Type B pancreatic cell (in vitro differentiated cells): ENCODE data around the gene SLC2A4. TPM values are rescaled to one million over a fixed set of nuclear protein-coding genes. Genes with fewer than 3 reads are reported as not detected.
"Not testable (repeated sequence)": the region's sequence is repeated elsewhere in the genome, so short reads cannot be mapped to it uniquely, and the experiment has no call there.

Experiments used
- DNase-seq: peaks from one replicate; pipeline ENCODE4 v3.0.0; 2021; ENCODE audit warnings: mixed read lengths; ENCODE audit not compliant: unreplicated experiment; ENCODE audit errors: extremely low spot score
- H3K27ac Mint-ChIP-seq: 2 replicates; pipeline ENCODE4 v1.8.0; 2021; ENCODE audit warnings: mild to moderate bottlenecking, mixed read lengths
- H3K27me3 Mint-ChIP-seq: 2 replicates; pipeline ENCODE4 v1.8.0; 2021; ENCODE audit warnings: mixed read lengths
- H3K36me3 Mint-ChIP-seq: 2 replicates; pipeline ENCODE4 v1.8.0; 2021; ENCODE audit warnings: mixed read lengths
- H3K4me1 Mint-ChIP-seq: one replicate; pipeline ENCODE4 v1.8.0; 2021; ENCODE audit warnings: mixed read lengths; ENCODE audit not compliant: unreplicated experiment
- H3K4me3 Mint-ChIP-seq: 2 replicates; pipeline ENCODE4 v1.8.0; 2021; ENCODE audit warnings: mild to moderate bottlenecking, mixed read lengths
- H3K9me3 Mint-ChIP-seq: 2 replicates; pipeline ENCODE4 v1.8.0; 2021; ENCODE audit warnings: mixed read lengths
- CTCF ChIP-seq: fragments of 200-600 bp; sonication (generic); conservative IDR thresholded peaks from 2 replicates; pipeline ENCODE4 v1.5.0; 2021; ENCODE audit warnings: antibody characterized with exemption, mild to moderate bottlenecking
- total RNA-seq: library from RNA; stranded (reverse); gene quantifications from 2 replicates; pipeline ENCODE4 v1.2.1, GENCODE V29; 2021; ENCODE audit warnings: low replicate concordance

The SLC2A4 gene
- total RNA-seq, 1 donor from 2014 or later, result 4.0 TPM

- peak within 1 kb of the TSS; percentile 96 for H3K27ac Mint-ChIP-seq
- no peak for DNase-seq
- no peaks in the 10 kb centered on the region for H3K27me3 Mint-ChIP-seq
- H3K36me3 Mint-ChIP-seq, result no peaks in the 10 kb centered on the region
- peak within 1 kb of the TSS; percentile 93 for H3K4me3 Mint-ChIP-seq
- H3K4me1 Mint-ChIP-seq, result peaks cover 22% of the 10 kb centered on the region
- TF ChIP-seq CTCF, result no peak
- H3K9me3 Mint-ChIP-seq, result no peaks in the 10 kb centered on the region
Observed at GRCh38 chr17:7328840-7329373, 47.4 kb downstream of the SLC2A4 start, which contains the start of gene NEURL4. Gene NEURL4 (minus strand): TSS chr17:7329335. CDS start chr17:7329312, 23 bp downstream.

DNA sequence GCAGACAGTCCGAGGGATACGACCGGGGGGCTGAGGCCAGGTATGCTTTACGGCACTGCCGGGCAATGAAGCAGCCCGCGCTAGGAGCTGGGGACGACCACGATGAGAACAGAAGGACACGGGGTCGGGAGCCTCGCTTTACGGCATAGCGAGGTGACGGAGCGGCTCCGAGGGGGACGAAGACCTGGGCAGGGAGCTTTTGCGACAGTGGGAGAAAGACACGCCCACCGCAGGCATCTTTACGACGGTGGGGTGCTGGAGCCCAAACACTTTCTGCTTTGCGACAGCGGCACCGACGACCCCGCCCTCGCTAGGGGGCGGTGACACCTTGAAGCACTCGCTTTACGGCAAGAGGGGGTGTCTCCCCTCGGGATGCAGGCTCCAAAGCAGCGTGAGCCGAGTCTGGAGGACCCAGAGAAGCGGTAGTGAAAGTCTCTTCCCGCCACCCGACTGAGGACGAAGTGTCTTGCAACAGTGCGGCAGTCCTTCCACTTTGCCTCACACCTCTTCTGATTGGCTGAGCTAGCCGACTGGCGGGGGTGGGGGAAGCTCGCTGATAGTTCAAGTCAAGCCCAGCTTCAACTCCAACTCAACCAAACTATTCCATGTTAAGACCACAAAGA lies 48.0 kb downstream of the SLC2A4 start:
- no peaks in the 10 kb centered on the region for H3K9me3 Mint-ChIP-seq
- DNase-seq, result peak; percentile 96
- peak overlapping the region; percentile 96 for H3K27ac Mint-ChIP-seq
- H3K4me1 Mint-ChIP-seq, result peaks cover 22% of the 10 kb centered on the region
- no peaks in the 10 kb centered on the region for H3K36me3 Mint-ChIP-seq
- H3K27me3 Mint-ChIP-seq, result no peaks in the 10 kb centered on the region
- H3K4me3 Mint-ChIP-seq, result peak overlapping the region; percentile 93
- TF ChIP-seq CTCF, result no peak

GRCh38 chr17:7329997-7330637 lies 48.6 kb downstream of the SLC2A4 start:
- DNase-seq, result no peak
- H3K36me3 Mint-ChIP-seq, result no peaks in the 10 kb centered on the region
- H3K27ac Mint-ChIP-seq, result peak overlapping the region; percentile 96
- no peak for TF ChIP-seq CTCF
- peaks cover 22% of the 10 kb centered on the region for H3K4me1 Mint-ChIP-seq
- no peaks in the 10 kb centered on the region for H3K9me3 Mint-ChIP-seq
- H3K27me3 Mint-ChIP-seq, result no peaks in the 10 kb centered on the region
- peak overlapping the region; percentile 93 for H3K4me3 Mint-ChIP-seq

DNA sequence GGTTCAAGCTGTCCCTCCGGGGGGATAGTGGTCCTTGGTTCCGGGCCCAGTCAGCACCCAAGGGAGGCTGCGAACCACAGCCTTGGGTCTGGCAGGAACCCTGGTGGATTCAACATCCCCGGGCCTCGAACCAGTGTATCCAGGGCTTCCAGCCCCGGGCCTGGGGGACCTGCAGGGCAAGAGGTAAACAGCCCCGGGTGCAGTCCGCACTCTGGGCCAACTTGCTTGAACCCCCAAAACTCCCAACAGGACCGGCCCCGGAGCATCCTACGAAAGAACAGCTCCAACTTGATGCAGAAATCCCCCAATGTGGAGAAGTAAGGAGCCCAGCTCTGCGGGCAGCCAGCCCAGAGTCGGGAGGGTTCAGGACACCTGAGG lies 49.1 kb downstream of the SLC2A4 start:
- Mint-ChIP-seq H3K27ac (no peak overlapping the region), H3K36me3 (no peaks in the 10 kb centered on the region), H3K4me1 (peaks cover 22% of the 10 kb centered on the region), H3K27me3 (no peaks in the 10 kb centered on the region), H3K9me3 (no peaks in the 10 kb centered on the region), H3K4me3 (peak overlapping the region; percentile 93)
- no peak for DNase-seq
- no peak for TF ChIP-seq CTCF

- Mint-ChIP-seq H3K27ac (no peak overlapping the region), H3K36me3 (no peaks in the 10 kb centered on the region), H3K4me3 (no peak overlapping the region), H3K4me1 (peaks cover 22% of the 10 kb centered on the region), H3K9me3 (no peaks in the 10 kb centered on the region), H3K27me3 (peaks cover 2% of the 10 kb centered on the region)
- no peak for DNase-seq
- no peak for TF ChIP-seq CTCF
Observed at GRCh38 chr17:7332111-7332510, 50.6 kb downstream of the SLC2A4 start.

GRCh38 chr17:7332600-7333069 lies 51.1 kb downstream of the SLC2A4 start:
- not testable (repeated sequence) for DNase-seq, H3K36me3 Mint-ChIP-seq, H3K27me3 Mint-ChIP-seq, H3K9me3 Mint-ChIP-seq, H3K4me3 Mint-ChIP-seq, H3K27ac Mint-ChIP-seq
- H3K4me1 Mint-ChIP-seq, result peaks cover 20% of the 10 kb centered on the region
